ENCODE measurements around the gene GOLGA7B. TPM values are rescaled to one million over a fixed set of nuclear protein-coding genes. Genes with fewer than 3 reads are reported as not detected.

The GOLGA7B gene
- polyA plus RNA-seq, 1 of the 3 experiments (the other 2 are of a cell fraction), result 0.03 TPM

GRCh38 chr10:97822261-97822687 lies 27.4 kb upstream of the GOLGA7B start:
- no peaks in the 10 kb centered on the region for H3K79me2 ChIP-seq (ENCODE audit: insufficient read depth)
- ChIA-PET CTCF (interaction anchor here (1.0 to 3.1 kb wide), 6 partner anchors 25 to 223 kb away, joined by 3 to 14 read pairs (median 3); no protein-coding TSS in a partner anchor), POLR2A (no interaction called here)
- no peak overlapping the region for H3K27ac ChIP-seq (ENCODE audit: low read depth in 2 of 2, low read length in 1 of 2)
- WGBS (ENCODE audit: low lambda C conversion rate), result 51% methylated on average over 8 of the region's 10 CpGs
- peaks cover 0 to 4% of the 10 kb centered on the region in 2 experiments; a peak in 1 of 4 replicates for H3K4me1 ChIP-seq (ENCODE audit: control insufficient read depth in 1 of 2, insufficient read depth in 2 of 2, low read depth in 1 of 2, low read length in 1 of 2)
- H3K27me3 ChIP-seq (ENCODE audit: insufficient read depth), result peaks cover 13% of the 10 kb centered on the region
- no peak overlapping the region for H3K4me3 ChIP-seq (ENCODE audit: low read depth in 2 of 2, low read length in 1 of 2)
- no peak overlapping the region for H2AFZ ChIP-seq (ENCODE audit: low read depth)
- H3K4me2 ChIP-seq, result no peak overlapping the region
- H3K9ac ChIP-seq, result no peak overlapping the region
- no peaks in the 10 kb centered on the region for H3K9me2 ChIP-seq
- H3K9me3 ChIP-seq, result no peaks in the 10 kb centered on the region
- H3K36me3 ChIP-seq (replicated peaks in 1 of 2; ENCODE audit: control insufficient read depth in 1 of 2, insufficient read depth in 2 of 2, low read length in 1 of 2), result no peaks in the 10 kb centered on the region
- H4K20me1 ChIP-seq (ENCODE audit: insufficient read depth), result no peaks in the 10 kb centered on the region
- TF ChIP-seq TAF1 (IDR thresholded peaks at IDR 0.05; ENCODE audit: borderline replicate concordance, low read depth, low read length) (no peak), GABPA (IDR thresholded peaks at IDR 0.05; ENCODE audit: low read depth) (no peak), SIN3A (IDR thresholded peaks at IDR 0.05; ENCODE audit: borderline replicate concordance, low read depth, low read length) (no peak), MAX (IDR thresholded peaks at IDR 0.05; ENCODE audit: low read depth) (no peak), RXRA (IDR thresholded peaks at IDR 0.05; ENCODE audit: borderline replicate concordance, low read depth) (no peak), FOXM1 (IDR thresholded peaks at IDR 0.05; ENCODE audit: low read depth) (no peak), USF2 (IDR thresholded peaks at IDR 0.05; ENCODE audit: borderline replicate concordance, low read depth, low read length) (no peak), FOSL2 (IDR thresholded peaks at IDR 0.05; ENCODE audit: borderline replicate concordance, low read depth) (no peak), TEAD4 (IDR thresholded peaks at IDR 0.05; ENCODE audit: borderline replicate concordance, insufficient read depth) (no peak), REST (IDR thresholded peaks at IDR 0.05; ENCODE audit: low read depth, low read length) (no peak), RFX5 (IDR thresholded peaks at IDR 0.05; ENCODE audit: low read length) (no peak)
- TF ChIP-seq, protein P1, sequence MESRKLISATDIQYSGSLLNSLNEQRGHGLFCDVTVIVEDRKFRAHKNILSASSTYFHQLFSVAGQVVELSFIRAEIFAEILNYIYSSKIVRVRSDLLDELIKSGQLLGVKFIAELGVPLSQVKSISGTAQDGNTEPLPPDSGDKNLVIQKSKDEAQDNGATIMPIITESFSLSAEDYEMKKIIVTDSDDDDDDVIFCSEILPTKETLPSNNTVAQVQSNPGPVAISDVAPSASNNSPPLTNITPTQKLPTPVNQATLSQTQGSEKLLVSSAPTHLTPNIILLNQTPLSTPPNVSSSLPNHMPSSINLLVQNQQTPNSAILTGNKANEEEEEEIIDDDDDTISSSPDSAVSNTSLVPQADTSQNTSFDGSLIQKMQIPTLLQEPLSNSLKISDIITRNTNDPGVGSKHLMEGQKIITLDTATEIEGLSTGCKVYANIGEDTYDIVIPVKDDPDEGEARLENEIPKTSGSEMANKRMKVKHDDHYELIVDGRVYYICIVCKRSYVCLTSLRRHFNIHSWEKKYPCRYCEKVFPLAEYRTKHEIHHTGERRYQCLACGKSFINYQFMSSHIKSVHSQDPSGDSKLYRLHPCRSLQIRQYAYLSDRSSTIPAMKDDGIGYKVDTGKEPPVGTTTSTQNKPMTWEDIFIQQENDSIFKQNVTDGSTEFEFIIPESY (IDR thresholded peaks at IDR 0.05; ENCODE audit: borderline replicate concordance, low read depth), result no peak
- TF ChIP-seq, protein P2, sequence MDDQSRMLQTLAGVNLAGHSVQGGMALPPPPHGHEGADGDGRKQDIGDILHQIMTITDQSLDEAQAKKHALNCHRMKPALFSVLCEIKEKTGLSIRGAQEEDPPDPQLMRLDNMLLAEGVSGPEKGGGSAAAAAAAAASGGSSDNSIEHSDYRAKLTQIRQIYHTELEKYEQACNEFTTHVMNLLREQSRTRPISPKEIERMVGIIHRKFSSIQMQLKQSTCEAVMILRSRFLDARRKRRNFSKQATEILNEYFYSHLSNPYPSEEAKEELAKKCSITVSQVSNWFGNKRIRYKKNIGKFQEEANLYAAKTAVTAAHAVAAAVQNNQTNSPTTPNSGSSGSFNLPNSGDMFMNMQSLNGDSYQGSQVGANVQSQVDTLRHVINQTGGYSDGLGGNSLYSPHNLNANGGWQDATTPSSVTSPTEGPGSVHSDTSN (IDR thresholded peaks at IDR 0.05), result no peak
- DNase-seq, result no peak
- no peaks in the 10 kb centered on the region for H3F3A ChIP-seq (replicated peaks; ENCODE audit: insufficient read depth)

Measured in SK-N-SH (cell line).